Nephron progenitor cell (in vitro differentiated cells): ENCODE data around the gene WDR44.
"Not testable (repeated sequence)": the region's sequence is repeated elsewhere in the genome, so short reads cannot be mapped to it uniquely, and the experiment has no call there.

ENCODE experiments used
- DNase-seq: peaks from one replicate; pipeline ENCODE4 v3.0.0; 2021
- H3K27ac Mint-ChIP-seq: 2 replicates; pipeline ENCODE4 v1.8.0; 2021; ENCODE audit warnings: mild to moderate bottlenecking, moderate library complexity, mixed read lengths
- H3K27me3 Mint-ChIP-seq: 2 replicates; pipeline ENCODE4 v1.8.0; 2021; ENCODE audit warnings: mild to moderate bottlenecking, low read depth, mixed read lengths; ENCODE audit not compliant: poor library complexity
- H3K36me3 Mint-ChIP-seq: 2 replicates; pipeline ENCODE4 v1.8.0; 2021; ENCODE audit warnings: low read depth, mixed read lengths
- H3K4me1 Mint-ChIP-seq: 2 replicates; pipeline ENCODE4 v1.8.0; 2021; ENCODE audit warnings: mixed read lengths
- H3K4me3 Mint-ChIP-seq: 2 replicates; pipeline ENCODE4 v1.8.0; 2021; ENCODE audit warnings: mild to moderate bottlenecking, moderate library complexity, mixed read lengths
- H3K9me3 Mint-ChIP-seq: 2 replicates; pipeline ENCODE4 v1.8.0; 2021; ENCODE audit warnings: mild to moderate bottlenecking, moderate library complexity, mixed read lengths
- TF ChIP-seq, protein P1 (sequence below): fragments of 200-600 bp; sonication (generic); IDR thresholded peaks from 2 replicates; pipeline ENCODE4 v1.5.0; 2021; ENCODE audit warnings: antibody characterized with exemption

The WDR44 gene, protein sequence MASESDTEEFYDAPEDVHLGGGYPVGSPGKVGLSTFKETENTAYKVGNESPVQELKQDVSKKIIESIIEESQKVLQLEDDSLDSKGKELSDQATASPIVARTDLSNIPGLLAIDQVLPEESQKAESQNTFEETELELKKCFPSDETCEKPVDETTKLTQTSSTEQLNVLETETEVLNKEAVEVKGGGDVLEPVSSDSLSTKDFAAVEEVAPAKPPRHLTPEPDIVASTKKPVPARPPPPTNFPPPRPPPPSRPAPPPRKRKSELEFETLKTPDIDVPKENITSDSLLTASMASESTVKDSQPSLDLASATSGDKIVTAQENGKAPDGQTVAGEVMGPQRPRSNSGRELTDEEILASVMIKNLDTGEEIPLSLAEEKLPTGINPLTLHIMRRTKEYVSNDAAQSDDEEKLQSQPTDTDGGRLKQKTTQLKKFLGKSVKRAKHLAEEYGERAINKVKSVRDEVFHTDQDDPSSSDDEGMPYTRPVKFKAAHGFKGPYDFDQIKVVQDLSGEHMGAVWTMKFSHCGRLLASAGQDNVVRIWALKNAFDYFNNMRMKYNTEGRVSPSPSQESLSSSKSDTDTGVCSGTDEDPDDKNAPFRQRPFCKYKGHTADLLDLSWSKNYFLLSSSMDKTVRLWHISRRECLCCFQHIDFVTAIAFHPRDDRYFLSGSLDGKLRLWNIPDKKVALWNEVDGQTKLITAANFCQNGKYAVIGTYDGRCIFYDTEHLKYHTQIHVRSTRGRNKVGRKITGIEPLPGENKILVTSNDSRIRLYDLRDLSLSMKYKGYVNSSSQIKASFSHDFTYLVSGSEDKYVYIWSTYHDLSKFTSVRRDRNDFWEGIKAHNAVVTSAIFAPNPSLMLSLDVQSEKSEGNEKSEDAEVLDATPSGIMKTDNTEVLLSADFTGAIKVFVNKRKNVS

DNA sequence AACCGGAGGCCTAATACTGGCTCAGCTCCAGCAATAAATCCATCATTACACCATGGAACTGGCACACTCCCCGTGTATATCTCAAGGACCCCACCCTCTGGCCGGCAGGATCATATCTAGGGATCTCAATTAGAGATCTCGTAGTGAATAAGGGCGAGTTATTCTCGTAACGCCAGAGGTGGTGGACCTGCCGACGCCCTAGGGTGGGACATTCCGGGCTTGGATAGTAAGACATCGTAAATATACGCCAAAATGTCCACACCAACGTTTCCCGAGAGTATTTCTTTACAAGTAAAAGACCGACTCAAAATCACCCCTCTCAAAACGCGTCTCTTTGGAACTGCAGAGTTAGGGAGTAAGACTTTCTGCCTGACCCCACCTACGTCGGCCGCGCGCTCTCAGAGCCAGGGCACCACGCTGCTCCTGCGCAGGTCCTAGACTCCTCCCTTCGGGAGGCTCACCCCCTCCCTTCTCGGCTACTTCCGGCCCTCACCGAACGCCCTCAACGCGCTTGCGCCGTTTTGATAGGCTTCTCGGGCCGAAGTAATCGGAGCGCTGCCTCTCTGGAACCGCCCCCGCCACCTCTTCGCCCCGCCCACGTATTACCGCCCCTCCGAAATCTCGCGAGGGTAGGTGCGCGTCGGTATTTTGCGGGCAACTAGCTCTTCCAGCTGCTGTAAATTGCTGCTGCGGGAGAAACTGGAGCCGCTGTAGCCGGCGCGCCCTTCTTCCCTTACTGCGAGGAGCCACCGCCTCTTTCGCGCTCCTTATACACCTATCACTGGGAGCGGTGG lies at the start of gene WDR44:
WDR44 (plus strand) TSS at position 643 of the 794 bp plus-strand sequence. CDS start 398 bp downstream, outside the sequence.
- no peaks in the 10 kb centered on the region for H3K9me3 Mint-ChIP-seq
- H3K4me3 Mint-ChIP-seq = peak within 1 kb of the TSS; percentile 98
- peaks cover 39% of the 10 kb centered on the region for H3K4me1 Mint-ChIP-seq
- TF ChIP-seq, protein P1, sequence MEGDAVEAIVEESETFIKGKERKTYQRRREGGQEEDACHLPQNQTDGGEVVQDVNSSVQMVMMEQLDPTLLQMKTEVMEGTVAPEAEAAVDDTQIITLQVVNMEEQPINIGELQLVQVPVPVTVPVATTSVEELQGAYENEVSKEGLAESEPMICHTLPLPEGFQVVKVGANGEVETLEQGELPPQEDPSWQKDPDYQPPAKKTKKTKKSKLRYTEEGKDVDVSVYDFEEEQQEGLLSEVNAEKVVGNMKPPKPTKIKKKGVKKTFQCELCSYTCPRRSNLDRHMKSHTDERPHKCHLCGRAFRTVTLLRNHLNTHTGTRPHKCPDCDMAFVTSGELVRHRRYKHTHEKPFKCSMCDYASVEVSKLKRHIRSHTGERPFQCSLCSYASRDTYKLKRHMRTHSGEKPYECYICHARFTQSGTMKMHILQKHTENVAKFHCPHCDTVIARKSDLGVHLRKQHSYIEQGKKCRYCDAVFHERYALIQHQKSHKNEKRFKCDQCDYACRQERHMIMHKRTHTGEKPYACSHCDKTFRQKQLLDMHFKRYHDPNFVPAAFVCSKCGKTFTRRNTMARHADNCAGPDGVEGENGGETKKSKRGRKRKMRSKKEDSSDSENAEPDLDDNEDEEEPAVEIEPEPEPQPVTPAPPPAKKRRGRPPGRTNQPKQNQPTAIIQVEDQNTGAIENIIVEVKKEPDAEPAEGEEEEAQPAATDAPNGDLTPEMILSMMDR = no peak
- peaks cover 7% of the 10 kb centered on the region for H3K27me3 Mint-ChIP-seq
- peak; percentile 98 for DNase-seq
- H3K36me3 Mint-ChIP-seq = no peaks in the 10 kb centered on the region
- peak within 1 kb of the TSS; percentile 100 for H3K27ac Mint-ChIP-seq

DNA sequence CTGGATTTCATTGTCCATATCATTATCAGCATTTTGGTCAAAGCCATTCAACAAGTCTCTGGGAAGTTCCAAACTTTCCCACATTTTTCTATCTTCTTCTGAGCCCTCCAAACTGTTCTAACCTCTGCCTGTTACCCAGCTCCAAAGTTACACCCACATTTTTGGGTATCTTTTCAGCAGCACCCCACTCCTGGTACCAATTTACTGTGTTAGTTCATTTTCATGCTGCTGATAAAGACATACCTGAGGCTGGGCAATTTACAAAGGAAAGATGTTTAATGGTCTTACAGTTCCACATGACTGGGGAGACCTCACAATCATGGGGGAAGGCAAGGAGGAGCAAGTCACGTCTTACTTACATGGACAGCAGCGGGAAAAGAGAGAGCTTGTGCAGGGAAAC lies 40.1 kb upstream of the WDR44 start:
- not testable (repeated sequence) for H3K4me3 Mint-ChIP-seq, H3K36me3 Mint-ChIP-seq, DNase-seq, H3K4me1 Mint-ChIP-seq, H3K27me3 Mint-ChIP-seq, H3K27ac Mint-ChIP-seq
- H3K9me3 Mint-ChIP-seq = peaks cover 49% of the 10 kb centered on the region

DNA sequence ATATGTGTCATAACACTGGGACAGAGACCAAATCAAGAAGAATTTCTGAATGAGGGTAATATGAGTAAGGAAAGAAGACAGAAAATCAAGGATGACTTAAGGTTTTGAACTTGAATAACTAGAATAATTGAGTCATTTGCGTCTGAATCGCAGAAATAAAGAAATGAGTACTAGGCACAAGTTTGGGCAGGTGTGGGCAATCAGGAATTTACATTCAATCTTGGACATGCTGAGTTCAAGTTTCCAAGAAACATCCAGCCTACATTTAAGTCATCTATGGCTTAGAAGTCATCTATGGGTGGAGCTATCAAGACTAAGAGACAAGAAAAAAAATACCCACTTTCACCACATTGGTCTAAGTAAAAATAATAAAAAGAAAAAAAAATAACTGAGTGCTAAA lies 30.4 kb upstream of the WDR44 start:
- TF ChIP-seq, protein P1 = no peak
- Mint-ChIP-seq H3K9me3 (peaks cover 29% of the 10 kb centered on the region), H3K27ac (no peak overlapping the region), H3K4me3 (no peak overlapping the region), H3K27me3 (no peaks in the 10 kb centered on the region), H3K4me1 (no peaks in the 10 kb centered on the region), H3K36me3 (no peaks in the 10 kb centered on the region)
- no peak for DNase-seq

DNA sequence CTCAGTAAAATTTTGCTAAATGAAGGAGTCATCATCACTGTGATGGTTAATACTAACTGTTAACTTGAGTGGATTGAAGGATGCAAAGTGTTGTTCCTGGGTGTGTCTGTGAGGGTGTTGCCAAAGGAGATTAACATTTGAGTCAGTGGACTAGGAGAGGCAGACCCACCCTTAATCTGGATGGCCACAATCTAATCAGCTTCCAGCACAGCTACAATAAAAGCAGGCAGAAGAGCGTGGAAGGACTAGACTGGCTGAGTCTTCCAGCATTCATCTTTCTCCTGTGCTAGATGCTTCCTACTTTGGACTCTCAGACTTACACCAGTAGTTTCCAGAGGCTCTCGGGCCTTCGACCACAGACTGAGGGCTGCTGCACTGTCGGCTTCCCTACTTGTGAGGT lies 21.3 kb upstream of the WDR44 start:
- Mint-ChIP-seq H3K27ac (no peak overlapping the region), H3K4me1 (no peaks in the 10 kb centered on the region), H3K9me3 (no peaks in the 10 kb centered on the region), H3K4me3 (no peak overlapping the region), H3K27me3 (peaks cover 2% of the 10 kb centered on the region), H3K36me3 (no peaks in the 10 kb centered on the region)
- TF ChIP-seq, protein P1 = no peak
- DNase-seq = no peak

DNA sequence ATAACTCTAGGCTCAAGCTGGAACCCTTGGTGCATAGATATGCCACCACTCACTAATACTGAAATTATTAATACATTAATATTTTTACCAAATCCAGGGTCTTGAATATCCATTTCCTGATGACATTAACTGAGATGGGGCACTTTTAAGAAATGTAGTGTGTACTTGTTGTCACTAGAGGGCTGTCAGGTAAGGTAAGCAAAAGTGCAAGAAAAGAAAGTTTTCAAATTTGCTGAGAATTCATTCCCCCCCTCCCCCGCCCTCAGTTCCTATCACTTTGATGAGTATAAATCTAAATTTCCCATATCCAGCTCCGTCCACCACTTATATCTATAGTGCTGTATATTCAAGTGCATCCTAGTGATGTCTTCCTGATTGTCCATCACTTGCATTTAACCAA lies 20.5 kb upstream of the WDR44 start:
- DNase-seq = no peak
- no peaks in the 10 kb centered on the region for H3K4me1 Mint-ChIP-seq
- H3K27ac Mint-ChIP-seq = no peak overlapping the region
- H3K36me3 Mint-ChIP-seq = no peaks in the 10 kb centered on the region
- peaks cover 3% of the 10 kb centered on the region for H3K9me3 Mint-ChIP-seq
- peaks cover 9% of the 10 kb centered on the region for H3K27me3 Mint-ChIP-seq
- H3K4me3 Mint-ChIP-seq = no peak overlapping the region
- TF ChIP-seq, protein P1 = peak; percentile 31

DNA sequence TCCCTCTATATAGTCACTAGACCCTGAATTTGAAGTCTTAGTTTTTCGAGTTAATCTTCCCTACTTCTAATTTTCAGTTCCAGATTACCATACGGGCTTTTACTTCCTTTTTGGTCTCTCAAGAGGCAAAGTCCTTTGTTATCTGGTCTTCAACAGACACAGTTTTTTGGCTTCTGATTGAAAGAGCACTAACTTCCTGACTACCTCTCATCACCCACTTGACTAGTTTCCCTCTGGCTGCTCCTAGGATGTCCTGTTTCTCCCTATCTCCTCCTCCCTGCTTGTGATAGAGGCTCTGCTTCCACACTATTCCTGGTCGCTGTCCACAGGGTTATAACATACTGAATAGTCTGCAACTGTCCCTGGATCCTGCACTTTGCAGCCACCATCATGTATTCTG lies 16.7 kb upstream of the WDR44 start:
- H3K9me3 Mint-ChIP-seq = peaks cover 11% of the 10 kb centered on the region
- H3K36me3 Mint-ChIP-seq = no peaks in the 10 kb centered on the region
- H3K27ac Mint-ChIP-seq = no peak overlapping the region
- peaks cover 8% of the 10 kb centered on the region for H3K4me1 Mint-ChIP-seq
- no peak for DNase-seq
- TF ChIP-seq, protein P1 = no peak
- H3K4me3 Mint-ChIP-seq = no peak overlapping the region
- peaks cover 16% of the 10 kb centered on the region for H3K27me3 Mint-ChIP-seq
